Stomach (tissue), 4 donors: ENCODE measurements around the gene GALNT18.

ENCODE experiments used
- CTCF ChIP-seq, 7 experiments: fragments of 450-650 bp in 4 of 7; fragments of 200-600 bp in 3 of 7; sonication (generic) in 3 of 7; IDR thresholded peaks; one replicate each; pipeline ENCODE4 v1.5.1; 2016 to 2019; ENCODE audit warnings: antibody characterized with exemption in 7 of 7, control low read depth in 2 of 7, mild to moderate bottlenecking in 1 of 7
- EP300 ChIP-seq: sonication (generic); formaldehyde crosslinking; IDR thresholded peaks from one replicate; pipeline ENCODE4 v1.6.1; 2017; ENCODE audit warnings: antibody characterized with exemption
- POLR2A ChIP-seq, 4 donors: fragments of 450-650 bp; IDR thresholded peaks; one replicate each; pipeline ENCODE4 v1.6.1; 2016; ENCODE audit warnings: antibody characterized with exemption in 4 of 4, control low read depth in 2 of 4, mild to moderate bottlenecking in 1 of 4, moderate library complexity in 1 of 4
- POLR2AphosphoS5 ChIP-seq, 3 donors: sonication (generic); formaldehyde crosslinking; IDR thresholded peaks; one replicate each; pipeline ENCODE4 v1.6.1; 2016; ENCODE audit warnings: antibody characterized with exemption in 3 of 3

GRCh38 chr11:11459578-11459977 is 162.2 kb downstream of the GALNT18 start:
- TF ChIP-seq POLR2AphosphoS5 (IDR thresholded peaks at IDR 0.05) (no peak), CTCF (IDR thresholded peaks at IDR 0.05) (no peak), EP300 (no peak), POLR2A (IDR thresholded peaks at IDR 0.05) (no peak)
